Heart right ventricle (tissue), 16 donors: ENCODE data around the gene F2. TPM values are rescaled to one million over a fixed set of nuclear protein-coding genes. Genes with fewer than 3 reads are reported as not detected.

Experiments used
- ATAC-seq, 8 donors: fragments of 200-7000 bp; cut with Tn5 transposase; one replicate each; pipeline ENCODE4 v1.9.1; 2020; ENCODE audit warnings: mild to moderate bottlenecking in 8 of 8, moderate library complexity in 8 of 8, moderate number of reproducible peaks in 1 of 8
- DNase-seq, 2 donors: peaks; one replicate each; pipeline ENCODE4 v3.0.0-alpha.2; 2020
- H3K27ac ChIP-seq, 10 donors: fragments of 200-600 bp; sonication (generic) in 2 of 10; one replicate each; pipeline versions ENCODE4 v1.5.0 to v1.8.0; 2020 to 2022; ENCODE audit warnings: mild to moderate bottlenecking in 3 of 10
- H3K27me3 ChIP-seq, 7 donors: fragments of 200-600 bp; one replicate each; pipeline ENCODE4 v1.8.0; 2021 to 2022; ENCODE audit warnings: mild to moderate bottlenecking in 2 of 7
- H3K36me3 ChIP-seq, 9 donors: fragments of 200-600 bp; sonication (generic) in 1 of 9; one replicate each; pipeline versions ENCODE4 v1.5.0 to v1.8.0; 2020 to 2022; ENCODE audit warnings: mild to moderate bottlenecking in 2 of 9
- H3K4me1 ChIP-seq, 9 donors: fragments of 200-600 bp; sonication (generic) in 1 of 9; one replicate each; pipeline versions ENCODE4 v1.5.0 to v1.8.0; 2020 to 2022; ENCODE audit warnings: mild to moderate bottlenecking in 4 of 9
- H3K4me3 ChIP-seq, 10 donors: fragments of 200-600 bp; sonication (generic) in 2 of 10; one replicate each; pipeline versions ENCODE4 v1.5.0 to v1.8.0; 2020 to 2022; ENCODE audit warnings: mild to moderate bottlenecking in 7 of 10, moderate library complexity in 2 of 10
- H3K9me3 ChIP-seq, 11 donors: fragments of 200-600 bp in 10 of 11; sonication (generic) in 2 of 11; one replicate each; pipeline versions ENCODE4 v1.5.0 to v1.8.0; 2013 to 2022; ENCODE audit warnings: mild to moderate bottlenecking in 2 of 11, control low read depth in 1 of 11, moderate library complexity in 1 of 11
- WGBS, 2 donors: extraction: QIAGEN DNeasy Blood & Tissue Kit; methylation state at CpG; one replicate each; pipeline ENCODE4 v1.1.7; 2013; ENCODE audit warnings: inconsistent platforms in 1 of 2; 5-methylcytosine and 5-hydroxymethylcytosine counted together
- intact Hi-C, 10 donors: fragments of 100-400 bp; cut with DNase I; formaldehyde crosslinking; loops; one replicate each; pipeline versions ENCODE4 v1.11.1 to v1.14.2; 2022
- microRNA-seq, 2 donors: library from miRNA; unstranded; fragments of <30 nt; microRNA quantifications; one replicate each; pipeline ENCODE4 v1.2.0, GENCODE V29; 2021
- polyA plus RNA-seq, 2 donors: library from polyadenylated mRNA; stranded (reverse); fragments of 200-250 nt; gene quantifications; one replicate each; pipeline ENCODE4 v1.2.3, GENCODE V29; 2013
- total RNA-seq, 10 donors: library from RNA; stranded (reverse); fragmentation: NEBNext Ultra II Directional in 3 of 10; extraction: Animal tissue kit (Norgen Biotek cat#: 25700) in 3 of 10; gene quantifications; one replicate each; pipeline versions ENCODE4 v1.2.1 to v1.2.4, GENCODE V29; 2021 to 2023
- TF ChIP-seq, protein P1 (sequence below), 9 donors: fragments of 200-600 bp; sonication (generic) in 2 of 9; IDR thresholded peaks; one replicate each; pipeline versions ENCODE4 v1.5.0 to v1.8.0; 2021 to 2022; ENCODE audit warnings: antibody characterized with exemption in 9 of 9, mild to moderate bottlenecking in 5 of 9, moderate library complexity in 1 of 9
- donor health status: Arrhythmogenic right ventricular cardiomyopathy.
- donor health status: ischemic (EF 13 %, LVEDD 7.1; RV severe dilation, severe dysfunction).
- donor health status: healthy with polysubstance abuse.
- donor health status: DM: no; HTN: yes; CAD: no.
- donor health status: DM: no; HTN: no; CAD: no.
- donor health status: ischemic (EF 25% LVEDD 6.9; RV normal size, moderate dysfunction).
- donor health status: ischemic (EF 25% LVEDD 5.7; RV mildly dilated, moderate dysfunction).
- donor health status: healthy.
- donor health status: DM: yes; HTN: yes; CAD: no.
- donor health status: Ischemic cardiomyopathy.
- donor health status: ischemic (EF 35%, LVEDD 5.7; RV mildly dilated, moderate dysfunction).
- donor health status: nonischemic (EF 11% LVEDD 7.7; RV severe dilation, severe dysfunction).
- donor health status: DM: yes; HTN: yes; CAD: no.
- donor health status: PGD.
- donor health status: ischemic (EF 29% LVEDD 5.4; RV normal size, mild dysfunction).
- donor health status: nonischemic (EF 23%, LVEDD 6.1; RV moderate dilation, normal function).

F2 gene
- total and polyA plus RNA-seq, 12 donors: 0.04 to 0.31 (median 0.19) TPM; not detected in 8

DNA sequence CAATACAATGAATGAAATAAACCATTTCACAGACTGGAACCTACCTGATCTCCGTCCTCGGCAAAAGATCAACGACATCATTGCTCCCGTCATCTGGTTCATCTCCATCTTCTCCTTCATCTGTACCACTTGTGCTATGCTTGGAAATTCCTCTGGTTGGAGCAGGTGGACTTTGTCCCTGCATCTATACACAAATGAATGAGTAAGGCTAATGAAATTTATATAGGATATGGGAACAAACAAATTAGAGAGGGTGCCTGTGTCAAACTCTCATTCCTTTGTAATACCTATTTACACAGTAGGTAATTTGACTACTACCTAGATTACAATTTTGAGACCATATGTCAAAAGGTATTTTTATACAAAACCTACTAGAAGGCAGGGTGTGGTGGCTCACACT, 59.4 kb downstream of the F2 start:
- WGBS, 2 donors: 93 to 96% methylated on average over 4 of the region's 4 CpGs
- no peak overlapping the region for H3K4me3 ChIP-seq
- H3K36me3 ChIP-seq: peaks cover 0 to 100% (median 45%) of the 10 kb centered on the region in 9 donors
- no peak overlapping the region for H3K27ac ChIP-seq
- DNase-seq (no peak), ATAC-seq (no peak)
- H3K27me3 ChIP-seq: no peaks in the 10 kb centered on the region
- no peaks in the 10 kb centered on the region for H3K9me3 ChIP-seq
- H3K4me1 ChIP-seq: no peaks in the 10 kb centered on the region
- intact Hi-C loops: no loop called here
- TF ChIP-seq, protein P1, sequence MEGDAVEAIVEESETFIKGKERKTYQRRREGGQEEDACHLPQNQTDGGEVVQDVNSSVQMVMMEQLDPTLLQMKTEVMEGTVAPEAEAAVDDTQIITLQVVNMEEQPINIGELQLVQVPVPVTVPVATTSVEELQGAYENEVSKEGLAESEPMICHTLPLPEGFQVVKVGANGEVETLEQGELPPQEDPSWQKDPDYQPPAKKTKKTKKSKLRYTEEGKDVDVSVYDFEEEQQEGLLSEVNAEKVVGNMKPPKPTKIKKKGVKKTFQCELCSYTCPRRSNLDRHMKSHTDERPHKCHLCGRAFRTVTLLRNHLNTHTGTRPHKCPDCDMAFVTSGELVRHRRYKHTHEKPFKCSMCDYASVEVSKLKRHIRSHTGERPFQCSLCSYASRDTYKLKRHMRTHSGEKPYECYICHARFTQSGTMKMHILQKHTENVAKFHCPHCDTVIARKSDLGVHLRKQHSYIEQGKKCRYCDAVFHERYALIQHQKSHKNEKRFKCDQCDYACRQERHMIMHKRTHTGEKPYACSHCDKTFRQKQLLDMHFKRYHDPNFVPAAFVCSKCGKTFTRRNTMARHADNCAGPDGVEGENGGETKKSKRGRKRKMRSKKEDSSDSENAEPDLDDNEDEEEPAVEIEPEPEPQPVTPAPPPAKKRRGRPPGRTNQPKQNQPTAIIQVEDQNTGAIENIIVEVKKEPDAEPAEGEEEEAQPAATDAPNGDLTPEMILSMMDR (IDR thresholded peaks at IDR 0.05): no peak

Small RNA genes within 50 kb of the gene (microRNA-seq; reads per million reads assigned to microRNA genes)
- 0.51 to 0.60 reads per million in 2 donors for gene MIR5582

Other genes with a start within 250 kb of the F2 start
- gene AMBRA1, start 125.2 kb upstream of the F2 start, total RNA-seq: 10 to 100 TPM; 11.7 to 23.3 (median 17.1) TPM
- gene AMBRA1, start 125.2 kb upstream of the F2 start, polyA plus RNA-seq: 1 to 10 TPM; 5.2 to 7.5 TPM
- gene HARBI1, start 102.0 kb upstream of the F2 start, total RNA-seq: 1 to 10 TPM; 2.6 to 4.4 (median 3.2) TPM
- gene HARBI1, start 102.0 kb upstream of the F2 start, polyA plus RNA-seq: 1 to 10 TPM; 1.7 to 2.5 TPM
- 10 to 100 TPM; 35.7 to 50.6 (median 42.5) TPM for gene ATG13, start 101.7 kb upstream of the F2 start, total RNA-seq
- 10 to 100 TPM; 25.8 to 28.6 TPM for gene ATG13, start 101.7 kb upstream of the F2 start, polyA plus RNA-seq
- 100 to 1,000 TPM in 7 of 10 donors, 10 to 100 TPM in 3; 59.0 to 268 (median 140) TPM for gene ARHGAP1, start 18.6 kb upstream of the F2 start, total RNA-seq
- 10 to 100 TPM; 28.4 to 38.7 TPM for gene ARHGAP1, start 18.6 kb upstream of the F2 start, polyA plus RNA-seq
- 1 to 10 TPM; 5.0 to 8.9 (median 6.7) TPM for gene ZNF408, start 18.2 kb upstream of the F2 start, total RNA-seq
- gene ZNF408, start 18.2 kb upstream of the F2 start, polyA plus RNA-seq: 1 to 10 TPM; 6.2 to 6.7 TPM
- 100 to 1,000 TPM in 2 of 10 donors, 10 to 100 TPM in 8; 67.7 to 114 (median 82.7) TPM for gene CKAP5, start 127.1 kb downstream of the F2 start, total RNA-seq
- gene CKAP5, start 127.1 kb downstream of the F2 start, polyA plus RNA-seq: 10 to 100 TPM in 1 of 2 donors, 1 to 10 TPM in 1; 9.6 to 18.7 TPM
- gene LRP4, start 199.3 kb downstream of the F2 start, total RNA-seq: 10 to 100 TPM; 11.5 to 33.2 (median 20.2) TPM
- gene LRP4, start 199.3 kb downstream of the F2 start, polyA plus RNA-seq: 10 to 100 TPM in 1 of 2 donors, 1 to 10 TPM in 1; 6.7 to 10.3 TPM
- 10 to 100 TPM; 12.7 to 19.4 (median 16.7) TPM for gene CSTPP1, start 217.5 kb downstream of the F2 start, total RNA-seq
- gene CSTPP1, start 217.5 kb downstream of the F2 start, polyA plus RNA-seq: 10 to 100 TPM; 10.2 to 26.7 TPM